ENCODE data around the gene CORO2B. TPM values are rescaled to one million over a fixed set of nuclear protein-coding genes. Genes with fewer than 3 reads are reported as not detected.
A peak's percentile ranks its signal among the peaks of the same experiment; 100 is the strongest.

The CORO2B gene
- total RNA-seq, 4 donors from 2014 or later: 3.1 to 9.6 (median 8.6) TPM

- WGBS, 2 donors: 53 to 80% methylated on average over 6 to 7 of the region's 8 CpGs
- Histone ChIP-seq H3K36me3 (no peaks in the 10 kb centered on the region), H3K9me3 (no peaks in the 10 kb centered on the region), H3K27me3 (no peaks in the 10 kb centered on the region), H3K4me1 (peaks cover 20 to 35% of the 10 kb centered on the region in 2 donors), H3K4me3 (replicated peaks in 1 of 3) (no peak overlapping the region), H3K27ac (peak overlapping the region in 1 of 3 donors; percentile 19)
- intact Hi-C loops (cut with DNase I): no loop called here
- no peak for DNase-seq
- no peak for TF ChIP-seq CTCF (IDR thresholded peaks at IDR 0.05)
- no peak for TF ChIP-seq POLR2A (IDR thresholded peaks at IDR 0.05)
These were observed 62.1 kb downstream of the CORO2B start for GRCh38 chr15:68640791-68641331.

GRCh38 chr15:68641376-68641775 lies 62.6 kb downstream of the CORO2B start:
- intact Hi-C loops (cut with DNase I): no loop called here
- 94 to 95% methylated on average over 7 of the region's 7 CpGs for WGBS, 2 donors
- Histone ChIP-seq H3K4me3 (replicated peaks in 1 of 3) (no peak overlapping the region), H3K27ac (no peak overlapping the region), H3K36me3 (no peaks in the 10 kb centered on the region), H3K9me3 (no peaks in the 10 kb centered on the region), H3K27me3 (no peaks in the 10 kb centered on the region), H3K4me1 (peaks cover 15 to 36% of the 10 kb centered on the region in 2 donors)
- TF ChIP-seq CTCF (IDR thresholded peaks at IDR 0.05) (no peak), POLR2A (IDR thresholded peaks at IDR 0.05) (no peak)
- no peak for DNase-seq

- TF ChIP-seq POLR2A (IDR thresholded peaks at IDR 0.05) (no peak), CTCF (IDR thresholded peaks at IDR 0.05) (no peak)
- no peak for DNase-seq
- Histone ChIP-seq H3K9me3 (no peaks in the 10 kb centered on the region), H3K27ac (no peak overlapping the region), H3K4me1 (peaks cover 12 to 32% of the 10 kb centered on the region in 2 donors), H3K27me3 (no peaks in the 10 kb centered on the region), H3K36me3 (no peaks in the 10 kb centered on the region), H3K4me3 (replicated peaks in 1 of 3) (no peak overlapping the region)
- 88 to 94% methylated on average over 4 to 5 of the region's 5 CpGs for WGBS, 2 donors
- intact Hi-C loops (cut with DNase I): no loop called here
These were observed 63.7 kb downstream of the CORO2B start for GRCh38 chr15:68642491-68642845.

GRCh38 chr15:68643216-68643830 lies 64.5 kb downstream of the CORO2B start:
- no peak for DNase-seq
- peaks cover 3 to 23% of the 10 kb centered on the region in 2 donors for H3K4me1 ChIP-seq
- intact Hi-C loops (cut with DNase I): no loop called here
- no peak overlapping the region for H3K27ac ChIP-seq
- TF ChIP-seq CTCF (IDR thresholded peaks at IDR 0.05) (no peak), POLR2A (IDR thresholded peaks at IDR 0.05) (no peak)
- H3K36me3 ChIP-seq: no peaks in the 10 kb centered on the region
- no peak overlapping the region for H3K4me3 ChIP-seq (replicated peaks in 1 of 3)
- H3K9me3 ChIP-seq: no peaks in the 10 kb centered on the region
- WGBS, 2 donors: 93 to 96% methylated on average over 5 of the region's 5 CpGs
- no peaks in the 10 kb centered on the region for H3K27me3 ChIP-seq

- no peak for DNase-seq
- H3K27me3 ChIP-seq: no peaks in the 10 kb centered on the region
- TF ChIP-seq CTCF (IDR thresholded peaks at IDR 0.05) (no peak), POLR2A (IDR thresholded peaks at IDR 0.05) (no peak)
- H3K4me1 ChIP-seq: peaks cover 0 to 16% of the 10 kb centered on the region in 2 donors
- no peaks in the 10 kb centered on the region for H3K36me3 ChIP-seq
- no peak overlapping the region for H3K4me3 ChIP-seq (replicated peaks in 1 of 3)
- 90% methylated on average over 8 of the region's 8 CpGs for WGBS, 2 donors
- intact Hi-C loops (cut with DNase I): no loop called here
- H3K27ac ChIP-seq: no peak overlapping the region
- no peaks in the 10 kb centered on the region for H3K9me3 ChIP-seq
These were observed 65.5 kb downstream of the CORO2B start for GRCh38 chr15:68644083-68644904.

Measured in thyroid gland (tissue), 4 donors.